ENCODE data around the gene MUC5AC. TPM values are rescaled to one million over a fixed set of nuclear protein-coding genes. Genes with fewer than 3 reads are reported as not detected.

The MUC5AC gene
- total RNA-seq, 4 donors from 2014 or later: under 0.01 TPM; not detected in 1

GRCh38 chr11:1192741-1193325, 35.1 kb downstream of the MUC5AC start:
- Histone ChIP-seq H3K9me3 (no peaks in the 10 kb centered on the region), H3K27me3 (peaks cover 0 to 83% (median 13%) of the 10 kb centered on the region in 4 donors), H3K4me3 (no peak overlapping the region), H3K4me1 (no peaks in the 10 kb centered on the region), H3K36me3 (no peaks in the 10 kb centered on the region), H3K27ac (replicated peaks in 1 of 4) (no peak overlapping the region)
- WGBS: 88% methylated on average over 17 of the region's 17 CpGs
- TF ChIP-seq POLR2AphosphoS5 (IDR thresholded peaks at IDR 0.05) (no peak), CTCF (IDR thresholded peaks at IDR 0.05) (no peak), EP300 (IDR thresholded peaks at IDR 0.05) (no peak), POLR2A (IDR thresholded peaks at IDR 0.05; ENCODE audit: low read depth) (no peak)
- DNase-seq (ENCODE audit: extremely low spot score): no peak
- intact Hi-C loops (cut with DNase I): no loop called here

DNA sequence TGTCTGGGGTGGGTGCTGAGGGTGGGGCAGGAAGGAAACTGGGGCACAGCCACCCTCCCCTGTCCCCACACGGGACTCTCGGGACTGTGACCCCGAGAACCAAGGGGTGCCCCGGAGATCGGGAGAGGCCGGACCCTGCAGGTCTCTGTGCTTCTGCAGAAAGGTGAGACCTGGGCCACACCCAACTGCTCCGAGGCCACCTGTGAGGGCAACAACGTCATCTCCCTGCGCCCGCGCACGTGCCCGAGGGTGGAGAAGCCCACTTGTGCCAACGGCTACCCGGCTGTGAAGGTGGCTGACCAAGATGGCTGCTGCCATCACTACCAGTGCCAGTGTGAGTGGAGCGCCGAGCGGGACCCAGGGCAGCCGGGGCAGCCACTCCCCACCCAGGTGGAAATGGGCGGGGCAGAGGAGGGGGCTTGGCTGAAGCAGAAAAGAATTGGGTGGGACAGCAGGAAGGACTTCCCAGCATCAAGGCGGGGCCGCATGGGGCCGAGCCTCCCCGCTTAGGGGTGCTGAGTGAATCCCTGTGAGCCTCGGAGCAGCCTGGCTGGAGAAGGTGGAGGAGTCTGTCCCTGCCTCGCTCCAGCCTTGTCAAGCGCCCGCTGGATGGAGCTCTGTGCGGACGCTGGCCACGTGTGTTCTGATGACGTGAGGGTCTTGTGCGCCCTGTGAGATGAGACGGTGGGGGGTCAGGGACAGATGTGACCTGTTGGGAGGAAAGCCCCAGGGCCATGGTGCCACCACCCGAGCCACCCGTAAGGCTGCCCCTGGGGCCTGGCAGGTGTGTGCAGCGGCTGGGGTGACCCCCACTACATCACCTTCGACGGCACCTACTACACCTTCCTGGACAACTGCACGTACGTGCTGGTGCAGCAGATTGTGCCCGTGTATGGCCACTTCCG, 35.8 kb downstream of the MUC5AC start:
- 90% methylated on average over 16 of the region's 43 CpGs for WGBS
- no peak for DNase-seq (ENCODE audit: extremely low spot score)
- TF ChIP-seq EP300 (IDR thresholded peaks at IDR 0.05): no peak
- TF ChIP-seq CTCF (IDR thresholded peaks at IDR 0.05): no peak
- no peak for TF ChIP-seq POLR2AphosphoS5 (IDR thresholded peaks at IDR 0.05)
- TF ChIP-seq POLR2A (IDR thresholded peaks at IDR 0.05; ENCODE audit: low read depth): no peak
- H3K4me3 ChIP-seq: no peak overlapping the region
- H3K36me3 ChIP-seq: no peaks in the 10 kb centered on the region
- intact Hi-C loops (cut with DNase I): no loop called here
- no peaks in the 10 kb centered on the region for H3K4me1 ChIP-seq
- H3K27ac ChIP-seq (replicated peaks in 1 of 4): no peak overlapping the region
- peaks cover 0 to 87% (median 20%) of the 10 kb centered on the region in 4 donors for H3K27me3 ChIP-seq
- H3K9me3 ChIP-seq: no peaks in the 10 kb centered on the region

GRCh38 chr11:1194231-1194976, 36.7 kb downstream of the MUC5AC start:
- H3K4me1 ChIP-seq: no peaks in the 10 kb centered on the region
- no peak for DNase-seq (ENCODE audit: extremely low spot score)
- 91% methylated on average over 35 of the region's 59 CpGs for whole genome bisulfite sequencing
- no peaks in the 10 kb centered on the region for H3K9me3 ChIP-seq
- peaks cover 0 to 90% (median 24%) of the 10 kb centered on the region in 4 donors for H3K27me3 ChIP-seq
- intact Hi-C loops (cut with DNase I): no loop called here
- H3K27ac ChIP-seq (replicated peaks in 1 of 4): no peak overlapping the region
- no peak overlapping the region for H3K4me3 ChIP-seq
- H3K36me3 ChIP-seq: no peaks in the 10 kb centered on the region
- no peak for TF ChIP-seq EP300 (IDR thresholded peaks at IDR 0.05)
- no peak for TF ChIP-seq CTCF (IDR thresholded peaks at IDR 0.05)
- TF ChIP-seq POLR2AphosphoS5 (IDR thresholded peaks at IDR 0.05): no peak
- TF ChIP-seq POLR2A (IDR thresholded peaks at IDR 0.05; ENCODE audit: low read depth): no peak

DNA sequence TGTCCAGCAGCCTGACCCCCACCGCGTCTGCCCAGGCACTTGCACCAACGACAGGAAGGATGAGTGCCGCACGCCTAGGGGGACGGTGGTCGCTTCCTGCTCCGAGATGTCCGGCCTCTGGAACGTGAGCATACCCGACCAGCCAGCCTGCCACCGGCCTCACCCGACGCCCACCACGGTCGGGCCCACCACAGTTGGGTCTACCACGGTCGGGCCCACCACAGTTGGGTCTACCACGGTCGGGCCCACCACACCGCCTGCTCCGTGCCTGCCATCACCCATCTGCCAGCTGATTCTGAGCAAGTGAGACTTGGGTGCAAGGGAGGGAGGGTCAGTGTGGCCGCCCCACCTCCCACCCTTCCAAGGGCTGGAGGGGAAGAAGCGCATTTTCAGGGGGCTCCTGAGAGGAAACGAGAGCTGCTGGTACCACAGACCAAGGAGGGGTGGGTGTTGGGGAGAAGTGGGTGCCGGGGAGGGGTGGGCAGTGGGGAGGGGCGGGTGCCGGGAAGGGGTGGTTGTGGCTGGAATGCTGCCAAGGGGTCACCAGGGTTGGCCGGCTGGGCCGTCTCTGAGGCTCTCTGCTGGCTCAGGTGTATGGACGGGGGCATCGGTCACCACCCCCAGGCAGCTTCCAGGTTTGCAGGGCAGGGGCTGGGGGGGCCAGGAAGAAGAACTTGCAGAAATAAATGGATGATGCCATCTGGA, 37.4 kb downstream of the MUC5AC start:
- 87% methylated on average over 19 of the region's 32 CpGs for WGBS
- Histone ChIP-seq H3K9me3 (no peaks in the 10 kb centered on the region), H3K27ac (replicated peaks in 1 of 4) (no peak overlapping the region), H3K4me1 (no peaks in the 10 kb centered on the region), H3K36me3 (no peaks in the 10 kb centered on the region), H3K27me3 (peaks cover 0 to 92% (median 25%) of the 10 kb centered on the region in 4 donors), H3K4me3 (no peak overlapping the region)
- no peak for DNase-seq (ENCODE audit: extremely low spot score)
- TF ChIP-seq CTCF (IDR thresholded peaks at IDR 0.05) (no peak), POLR2A (IDR thresholded peaks at IDR 0.05; ENCODE audit: low read depth) (no peak), EP300 (IDR thresholded peaks at IDR 0.05) (no peak), POLR2AphosphoS5 (IDR thresholded peaks at IDR 0.05) (no peak)
- intact Hi-C loops (cut with DNase I): no loop called here
